ENCODE data around the gene KIF1A.
"Not testable (repeated sequence)": the region's sequence is repeated elsewhere in the genome, so short reads cannot be mapped to it uniquely, and the experiment has no call there.

The KIF1A gene

GRCh38 chr2:240696469-240696868 is 123.5 kb downstream of the KIF1A start:
- DNase-seq = not testable (repeated sequence)

- not testable (repeated sequence) for DNase-seq
Observed at GRCh38 chr2:240695593-240695992, 124.4 kb downstream of the KIF1A start.

- DNase-seq = not testable (repeated sequence)
Observed at GRCh38 chr2:240694304-240694703, 125.7 kb downstream of the KIF1A start.

- peak; percentile 51 for DNase-seq
Observed at GRCh38 chr2:240692583-240693561, 127.1 kb downstream of the KIF1A start.

GRCh38 chr2:240691631-240692420 is 128.2 kb downstream of the KIF1A start, which contains the start of gene AQP12A:
Gene AQP12A, plus strand, starts transcription at chr2:240691866. Its CDS starts 48 bp downstream, at chr2:240691914.
- peak; percentile 50 for DNase-seq

- peak; percentile 38 for DNase-seq
Observed at GRCh38 chr2:240691075-240691427, 129.0 kb downstream of the KIF1A start.

GRCh38 chr2:240690421-240691074 is 129.5 kb downstream of the KIF1A start:
- peak; percentile 53 for DNase-seq

- DNase-seq = peak; percentile 48
Observed at GRCh38 chr2:240689975-240690374, 130.0 kb downstream of the KIF1A start.

GRCh38 chr2:240688553-240688919 is 131.5 kb downstream of the KIF1A start:
- DNase-seq = no peak

GRCh38 chr2:240687741-240688552 is 132.1 kb downstream of the KIF1A start:
- DNase-seq = no peak

- DNase-seq = peak; percentile 38
Observed at GRCh38 chr2:240687045-240687740, 132.8 kb downstream of the KIF1A start.

- no peak for DNase-seq
Observed at GRCh38 chr2:240686460-240686859, 133.6 kb downstream of the KIF1A start.

GRCh38 chr2:240685771-240686371 is 134.1 kb downstream of the KIF1A start:
- peak; percentile 53 for DNase-seq

GRCh38 chr2:240683980-240684728 is 135.9 kb downstream of the KIF1A start:
- peak; percentile 46 for DNase-seq

- DNase-seq = peak; percentile 28
Observed at GRCh38 chr2:240683329-240683979, 136.6 kb downstream of the KIF1A start.

- DNase-seq = not testable (repeated sequence)
Observed at GRCh38 chr2:240682431-240683224, 137.4 kb downstream of the KIF1A start, which contains the start of gene AQP12B. Gene AQP12B, minus strand, starts transcription at chr2:240682885. Its CDS starts 48 bp downstream, at chr2:240682837.

- DNase-seq = not testable (repeated sequence)
Observed at GRCh38 chr2:240680185-240680584, 139.8 kb downstream of the KIF1A start.

- DNase-seq = not testable (repeated sequence)
Observed at GRCh38 chr2:240678909-240679308, 141.1 kb downstream of the KIF1A start.

GRCh38 chr2:240678043-240678442 is 142.0 kb downstream of the KIF1A start:
- not testable (repeated sequence) for DNase-seq

Measured in activated CD8-positive, alpha-beta memory T cell treated with anti-CD3 and anti-CD28 coated beads for 24 hours (primary cell).